Epithelial cell of esophagus (primary cell): Measurements from ENCODE around the gene PRSS37.

Experiments used
- DNase-seq: peaks from one replicate; pipeline ENCODE4 v3.0.0; 2010; ENCODE audit warnings: low read depth
- H3K4me3 ChIP-seq: 2 replicates; pipeline ENCODE4 v1.5.1; 2011; ENCODE audit warnings: mild to moderate bottlenecking, low read length, control low read depth
- CTCF ChIP-seq: IDR thresholded peaks from 2 replicates; pipeline ENCODE4 v1.5.1; 2011; ENCODE audit warnings: low read depth, mild to moderate bottlenecking, low read length, control low read depth, inconsistent platforms; ENCODE audit not compliant: insufficient read depth; ENCODE audit errors: missing control alignments

The PRSS37 gene

GRCh38 chr7:141789917-141790316, 51.4 kb downstream of the PRSS37 start, which contains the start of gene TAS2R5:
Gene TAS2R5 (plus strand): TSS chr7:141790217. CDS start chr7:141790362, 145 bp downstream.
- DNase-seq, result no peak
- TF ChIP-seq CTCF, result no peak
- H3K4me3 ChIP-seq, result no peak within 1 kb of the TSS

GRCh38 chr7:141788296-141788695, 53.0 kb downstream of the PRSS37 start:
- DNase-seq, result no peak
- TF ChIP-seq CTCF, result no peak
- H3K4me3 ChIP-seq, result no peak overlapping the region
